SH-SY5Y (cell line): ENCODE results near the gene TXNDC9.

Experiments used
- GATA2 ChIP-seq: IDR thresholded peaks from 2 replicates; pipeline ENCODE4 v1.6.1; 2011; ENCODE audit warnings: mild to moderate bottlenecking, low read depth, low read length
- GATA3 ChIP-seq: IDR thresholded peaks from 2 replicates; pipeline ENCODE4 v1.6.1; 2011; ENCODE audit warnings: low read depth, mild to moderate bottlenecking, low read length, moderate library complexity

DNA sequence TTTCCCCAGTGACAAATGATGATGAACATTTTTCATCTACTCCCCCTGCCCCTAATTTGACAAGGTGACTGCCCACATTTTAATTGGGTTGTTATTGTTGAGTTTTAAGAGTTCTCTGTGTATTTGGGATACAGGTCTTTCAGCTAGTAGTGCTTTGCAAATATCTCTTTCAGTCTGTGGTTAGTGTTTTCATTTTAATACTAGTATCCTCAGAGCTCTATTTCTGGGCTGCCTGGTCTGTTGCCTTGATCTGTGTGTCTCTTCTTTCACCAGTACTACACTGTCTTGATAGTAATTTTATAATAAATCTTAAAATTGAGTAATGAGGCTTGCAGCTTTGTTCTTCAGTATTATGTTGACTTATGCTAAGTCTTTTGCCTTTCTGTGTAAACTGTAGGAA lies 20.7 kb upstream of the TXNDC9 start:
- TF ChIP-seq GATA3 (no peak), GATA2 (no peak)
